Activated CD4-positive, alpha-beta memory T cell treated with anti-CD3 and anti-CD28 coated beads for 36 hours (primary cell): ENCODE results near the gene GRIN3A. TPM values are rescaled to one million over a fixed set of nuclear protein-coding genes. Genes with fewer than 3 reads are reported as not detected.
"Not testable (repeated sequence)": the region's sequence is repeated elsewhere in the genome, so short reads cannot be mapped to it uniquely, and the experiment has no call there.

Source experiments
- CTCF ChIA-PET: fragments of 350-600 bp; sonication (Branson Sonifier 250); formaldehyde crosslinking; loops from one replicate; lab custom pipeline; 2021; ENCODE audit warnings: antibody characterized with exemption, inconsistent platforms; lab: Charles Lee
- POLR2A ChIA-PET: fragments of 350-600 bp; sonication (Branson Sonifier 250); formaldehyde crosslinking; loops from one replicate; lab custom pipeline; 2021; ENCODE audit warnings: antibody characterized with exemption; lab: Charles Lee
- DNase-seq: peaks from one replicate; pipeline ENCODE4 v3.0.0-alpha.2; 2020
- H3K27ac Mint-ChIP-seq: one replicate; pipeline ENCODE4 v1.8.0; 2021; ENCODE audit warnings: mixed read lengths
- H3K27me3 Mint-ChIP-seq: one replicate; pipeline ENCODE4 v1.8.0; 2021; ENCODE audit warnings: mixed read lengths
- H3K36me3 Mint-ChIP-seq: one replicate; pipeline ENCODE4 v1.8.0; 2021; ENCODE audit warnings: mixed read lengths
- H3K4me1 Mint-ChIP-seq: one replicate; pipeline ENCODE4 v1.8.0; 2021; ENCODE audit warnings: low read depth, mixed read lengths
- H3K4me3 Mint-ChIP-seq: one replicate; pipeline ENCODE4 v1.8.0; 2021; ENCODE audit warnings: mild to moderate bottlenecking, mixed read lengths
- H3K9me3 Mint-ChIP-seq: one replicate; pipeline ENCODE4 v1.8.0; 2021; ENCODE audit warnings: mixed read lengths
- intact Hi-C: fragments of 100-400 bp; cut with micrococcal nuclease; formaldehyde crosslinking; loops from one replicate; pipeline ENCODE4 v1.15.1; 2023
- total RNA-seq, 2 experiments: library from RNA; stranded (reverse); gene quantifications; one replicate each; pipeline ENCODE4 v1.2.3, GENCODE V29; 2021

The GRIN3A gene
- total RNA-seq, 2 experiments from 2014 or later, result not detected

- DNase-seq, result no peak
- Mint-ChIP-seq H3K4me1 (no peaks in the 10 kb centered on the region), H3K27ac (no peak overlapping the region), H3K9me3 (no peaks in the 10 kb centered on the region), H3K36me3 (no peaks in the 10 kb centered on the region), H3K27me3 (no peaks in the 10 kb centered on the region), H3K4me3 (no peak overlapping the region)
- CTCF ChIA-PET, result interaction anchor here (1.5 kb wide), 1 partner anchor 19 kb away, joined by 4 read pairs; no protein-coding TSS in a partner anchor
- intact Hi-C loops, result no loop called here
- POLR2A ChIA-PET, result no interaction called here
These were observed 118.0 kb downstream of the GRIN3A start for GRCh38 chr9:101620452-101620851.

GRCh38 chr9:101618698-101619097 lies 119.7 kb downstream of the GRIN3A start:
- no peaks in the 10 kb centered on the region for H3K36me3 Mint-ChIP-seq
- H3K4me1 Mint-ChIP-seq, result no peaks in the 10 kb centered on the region
- DNase-seq, result no peak
- ChIA-PET POLR2A (no interaction called here), CTCF (no interaction called here)
- intact Hi-C loops, result no loop called here
- H3K4me3 Mint-ChIP-seq, result no peak overlapping the region
- H3K27ac Mint-ChIP-seq, result no peak overlapping the region
- peaks cover 2% of the 10 kb centered on the region for H3K27me3 Mint-ChIP-seq
- H3K9me3 Mint-ChIP-seq, result no peaks in the 10 kb centered on the region

GRCh38 chr9:101605547-101605946 lies 132.9 kb downstream of the GRIN3A start:
- H3K36me3 Mint-ChIP-seq, result no peaks in the 10 kb centered on the region
- ChIA-PET POLR2A (no interaction called here), CTCF (no interaction called here)
- no peak overlapping the region for H3K27ac Mint-ChIP-seq
- intact Hi-C loops, result no loop called here
- H3K4me3 Mint-ChIP-seq, result no peak overlapping the region
- H3K4me1 Mint-ChIP-seq, result no peaks in the 10 kb centered on the region
- no peak for DNase-seq
- no peaks in the 10 kb centered on the region for H3K9me3 Mint-ChIP-seq
- peaks cover 4% of the 10 kb centered on the region for H3K27me3 Mint-ChIP-seq

- Mint-ChIP-seq H3K4me3 (no peak overlapping the region), H3K27ac (no peak overlapping the region), H3K27me3 (peaks cover 4% of the 10 kb centered on the region), H3K4me1 (no peaks in the 10 kb centered on the region), H3K36me3 (no peaks in the 10 kb centered on the region), H3K9me3 (no peaks in the 10 kb centered on the region)
- POLR2A ChIA-PET, result no interaction called here
- intact Hi-C loops, result loop anchor here (5.0 kb wide), 1 partner anchor 373 kb away; no protein-coding TSS in a partner anchor
- CTCF ChIA-PET, result no interaction called here
- no peak for DNase-seq
These were observed 134.2 kb downstream of the GRIN3A start for GRCh38 chr9:101604296-101604695.

- no peaks in the 10 kb centered on the region for H3K36me3 Mint-ChIP-seq
- H3K27me3 Mint-ChIP-seq, result peaks cover 2% of the 10 kb centered on the region
- CTCF ChIA-PET, result interaction anchor here (0.7 to 1.6 kb wide), 5 partner anchors 8 to 66 kb away, joined by 3 to 5 read pairs (median 4); no protein-coding TSS in a partner anchor
- H3K4me1 Mint-ChIP-seq, result no peaks in the 10 kb centered on the region
- POLR2A ChIA-PET, result no interaction called here
- no peak for DNase-seq
- H3K9me3 Mint-ChIP-seq, result no peaks in the 10 kb centered on the region
- no peak overlapping the region for H3K27ac Mint-ChIP-seq
- intact Hi-C loops, result loop anchor here (5.0 kb wide), 1 partner anchor 375 kb away; no protein-coding TSS in a partner anchor
- no peak overlapping the region for H3K4me3 Mint-ChIP-seq
These were observed 136.3 kb downstream of the GRIN3A start for GRCh38 chr9:101601904-101602765.

- Mint-ChIP-seq H3K27ac (no peak within 1 kb of the TSS), H3K27me3 (no peaks in the 10 kb centered on the region), H3K4me1 (no peaks in the 10 kb centered on the region), H3K36me3 (no peaks in the 10 kb centered on the region), H3K9me3 (no peaks in the 10 kb centered on the region), H3K4me3 (no peak within 1 kb of the TSS)
- ChIA-PET POLR2A (no interaction called here), CTCF (interaction anchor here (0.6 kb wide), 1 partner anchor 13 kb away, joined by 3 read pairs; no protein-coding TSS in a partner anchor)
- intact Hi-C loops, result no loop called here
- no peak for DNase-seq
These were observed 143.7 kb downstream of the GRIN3A start, which contains the start of gene PPP3R2 for GRCh38 chr9:101594796-101595195. Gene PPP3R2 (minus strand): TSS chr9:101594969. CDS start chr9:101594921, 48 bp downstream.

- DNase-seq, result no peak
- CTCF ChIA-PET, result interaction anchor here (1.5 kb wide), 1 partner anchor 8 kb away, joined by 5 read pairs; no protein-coding TSS in a partner anchor
- intact Hi-C loops, result no loop called here
- POLR2A ChIA-PET, result no interaction called here
- no peak overlapping the region for H3K4me3 Mint-ChIP-seq
- no peaks in the 10 kb centered on the region for H3K9me3 Mint-ChIP-seq
- H3K27me3 Mint-ChIP-seq, result no peaks in the 10 kb centered on the region
- H3K4me1 Mint-ChIP-seq, result no peaks in the 10 kb centered on the region
- H3K36me3 Mint-ChIP-seq, result no peaks in the 10 kb centered on the region
- no peak overlapping the region for H3K27ac Mint-ChIP-seq
These were observed 145.1 kb downstream of the GRIN3A start for GRCh38 chr9:101593345-101593744.

- Mint-ChIP-seq H3K36me3 (no peaks in the 10 kb centered on the region), H3K4me1 (peaks cover under 1% of the 10 kb centered on the region), H3K27me3 (no peaks in the 10 kb centered on the region), H3K27ac (no peak overlapping the region), H3K4me3 (no peak overlapping the region), H3K9me3 (no peaks in the 10 kb centered on the region)
- intact Hi-C loops, result no loop called here
- ChIA-PET CTCF (interaction anchor here (1.5 kb wide), 1 partner anchor 9 kb away, joined by 5 read pairs; no protein-coding TSS in a partner anchor), POLR2A (no interaction called here)
- no peak for DNase-seq
These were observed 145.7 kb downstream of the GRIN3A start for GRCh38 chr9:101592788-101593187.

- no peaks in the 10 kb centered on the region for H3K27me3 Mint-ChIP-seq
- H3K27ac Mint-ChIP-seq, result no peak overlapping the region
- ChIA-PET POLR2A (no interaction called here), CTCF (interaction anchor here (1.5 kb wide), 1 partner anchor 10 kb away, joined by 5 read pairs; no protein-coding TSS in a partner anchor)
- no peak for DNase-seq
- H3K4me3 Mint-ChIP-seq, result no peak overlapping the region
- H3K36me3 Mint-ChIP-seq, result no peaks in the 10 kb centered on the region
- intact Hi-C loops, result no loop called here
- peaks cover 4% of the 10 kb centered on the region for H3K4me1 Mint-ChIP-seq
- H3K9me3 Mint-ChIP-seq, result no peaks in the 10 kb centered on the region
These were observed 146.5 kb downstream of the GRIN3A start for GRCh38 chr9:101591787-101592446.

GRCh38 chr9:101590901-101591300 lies 147.5 kb downstream of the GRIN3A start:
- no peak for DNase-seq
- Mint-ChIP-seq H3K27ac (no peak overlapping the region), H3K9me3 (no peaks in the 10 kb centered on the region), H3K36me3 (no peaks in the 10 kb centered on the region), H3K4me1 (peaks cover 11% of the 10 kb centered on the region), H3K4me3 (no peak overlapping the region), H3K27me3 (no peaks in the 10 kb centered on the region)
- intact Hi-C loops, result no loop called here
- ChIA-PET POLR2A (no interaction called here), CTCF (interaction anchor here (1.7 kb wide), 1 partner anchor 137 kb away, joined by 9 read pairs; no protein-coding TSS in a partner anchor)

GRCh38 chr9:101590074-101590473 lies 148.4 kb downstream of the GRIN3A start:
- CTCF ChIA-PET, result interaction anchor here (1.7 kb wide), 1 partner anchor 138 kb away, joined by 9 read pairs; no protein-coding TSS in a partner anchor
- POLR2A ChIA-PET, result not testable (repeated sequence)

More at GRCh38 chr9:101590074-101590473, 148.4 kb downstream of the GRIN3A start:
- H3K27ac Mint-ChIP-seq, H3K9me3 Mint-ChIP-seq, DNase-seq, H3K27me3 Mint-ChIP-seq, intact Hi-C loops, H3K36me3 Mint-ChIP-seq, H3K4me3 Mint-ChIP-seq: not testable (repeated sequence)
- H3K4me1 Mint-ChIP-seq, result peaks cover 11% of the 10 kb centered on the region
